ENCODE data around the gene EFHD2.

EFHD2 gene

DNA sequence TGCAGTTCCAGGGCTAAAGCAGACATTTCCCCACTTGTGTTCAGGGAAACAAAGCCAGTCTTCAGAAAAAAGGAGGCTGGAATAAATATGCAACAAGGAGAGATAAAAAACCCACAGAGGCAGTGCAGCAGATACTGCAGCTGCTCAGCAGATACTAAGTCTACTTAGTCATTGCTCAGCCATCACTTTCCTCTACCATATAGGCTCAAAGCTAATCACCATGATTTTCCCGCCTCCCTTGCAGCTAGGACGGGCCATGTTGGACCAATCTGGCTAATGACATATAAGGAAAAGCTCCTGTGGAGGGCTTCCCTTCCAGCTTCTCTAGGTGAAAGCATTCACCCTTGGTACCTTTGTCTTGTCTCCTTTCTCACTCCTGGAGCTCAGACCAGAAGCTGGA is 10.0 kb upstream of the EFHD2 start:
- Mint-ChIP-seq H3K9me3 (peaks cover 4 to 11% of the 10 kb centered on the region in 2 donors), H3K4me1 (no peaks in the 10 kb centered on the region), H3K27me3 (peaks cover under 1 to 9% of the 10 kb centered on the region in 2 donors), H3K4me3 (no peak overlapping the region), H3K36me3 (peaks cover 0 to 3% of the 10 kb centered on the region in 2 donors), H3K27ac (no peak overlapping the region)
- ATAC-seq (replicated peaks), result no peak
- no peak for DNase-seq

- H3K4me1 Mint-ChIP-seq, result no peaks in the 10 kb centered on the region
- H3K4me3 Mint-ChIP-seq, result no peak overlapping the region
- peaks cover 4 to 11% of the 10 kb centered on the region in 2 donors for H3K9me3 Mint-ChIP-seq
- H3K27me3 Mint-ChIP-seq, result peaks cover 0 to 4% of the 10 kb centered on the region in 2 donors
- H3K27ac Mint-ChIP-seq, result no peak overlapping the region
- DNase-seq (no peak), ATAC-seq (replicated peaks) (no peak)
- H3K36me3 Mint-ChIP-seq, result peaks cover 0 to 3% of the 10 kb centered on the region in 2 donors
Measured at GRCh38 chr1:15400627-15401026, 9.1 kb upstream of the EFHD2 start.

DNA sequence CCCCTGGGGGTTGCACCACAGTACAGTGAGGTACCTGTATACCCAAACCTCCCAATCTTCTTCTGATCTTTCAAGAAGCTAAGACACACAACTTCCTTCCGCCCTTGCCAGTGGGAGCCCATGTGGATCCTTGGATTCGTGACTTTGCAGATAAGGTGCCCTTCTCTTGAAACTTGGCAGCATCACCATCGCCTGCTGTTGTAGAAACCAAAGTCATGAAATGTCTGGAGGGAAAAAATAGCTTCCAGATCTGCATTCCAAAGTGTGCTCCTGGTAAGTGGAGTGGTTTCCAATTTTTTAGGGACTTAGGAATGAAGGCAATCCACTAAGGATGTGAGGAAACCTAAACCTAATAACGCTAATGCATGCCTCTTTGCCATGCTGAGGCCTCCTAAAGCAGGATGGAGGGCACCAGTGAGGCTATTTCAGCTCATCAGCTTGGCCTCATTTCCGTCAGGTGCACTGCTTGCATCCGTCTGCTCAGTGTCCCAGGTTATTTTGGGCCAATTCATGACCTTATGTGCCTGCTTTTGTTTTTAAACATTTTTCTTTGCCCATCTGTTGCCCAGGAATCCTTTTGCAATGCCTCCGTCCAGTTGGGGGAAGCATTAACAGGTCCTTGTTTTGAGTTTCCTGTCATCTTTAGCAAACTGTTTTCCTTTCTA is 8.2 kb upstream of the EFHD2 start:
- Mint-ChIP-seq H3K27me3 (peaks cover under 1 to 5% of the 10 kb centered on the region in 2 donors), H3K4me1 (no peaks in the 10 kb centered on the region), H3K4me3 (no peak overlapping the region), H3K36me3 (peaks cover 0 to 3% of the 10 kb centered on the region in 2 donors), H3K27ac (no peak overlapping the region), H3K9me3 (peaks cover 4 to 11% of the 10 kb centered on the region in 2 donors)
- ATAC-seq (replicated peaks), result no peak
- DNase-seq, result no peak

- H3K4me3 Mint-ChIP-seq, result no peak overlapping the region
- peaks cover 0 to 3% of the 10 kb centered on the region in 2 donors for H3K36me3 Mint-ChIP-seq
- no peaks in the 10 kb centered on the region for H3K4me1 Mint-ChIP-seq
Measured at GRCh38 chr1:15402809-15403450, 6.8 kb upstream of the EFHD2 start.

DNA sequence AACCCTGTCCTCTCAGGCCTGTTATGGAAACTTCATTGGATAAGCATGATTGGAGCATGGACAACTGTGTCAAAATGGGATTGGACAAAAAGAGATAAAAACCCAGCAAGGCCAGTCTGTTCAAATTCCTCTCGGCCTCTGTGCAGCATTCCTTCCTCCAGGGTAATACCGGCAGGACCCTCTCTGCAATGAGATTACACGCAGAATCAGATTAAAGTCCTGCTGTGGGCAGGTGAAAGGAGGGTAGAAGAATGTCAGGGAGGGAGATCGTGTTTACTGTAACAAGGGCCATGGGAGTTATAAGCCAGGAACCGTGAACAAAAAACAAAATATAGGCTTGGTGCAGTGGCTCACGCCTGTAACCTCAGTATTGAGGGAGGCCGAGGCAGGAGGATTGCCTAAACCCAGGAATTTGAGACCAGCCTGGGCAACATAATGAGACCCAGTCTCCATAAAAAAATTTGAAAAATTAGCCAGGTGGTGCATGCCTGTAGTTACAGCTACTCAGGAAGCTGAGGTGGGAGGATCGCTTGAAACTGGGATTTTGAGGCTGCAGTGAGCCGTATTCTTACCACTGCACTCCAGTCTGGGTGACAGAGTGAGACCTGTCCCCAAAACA is 5.6 kb upstream of the EFHD2 start:
- Mint-ChIP-seq H3K4me1 (peaks cover 0 to 3% of the 10 kb centered on the region in 2 donors), H3K9me3 (peaks cover 4 to 8% of the 10 kb centered on the region in 2 donors), H3K36me3 (no peaks in the 10 kb centered on the region), H3K27ac (no peak overlapping the region), H3K27me3 (peaks cover 8 to 12% of the 10 kb centered on the region in 2 donors), H3K4me3 (no peak overlapping the region)
- DNase-seq, result no peak
- ATAC-seq (replicated peaks), result no peak

More at GRCh38 chr1:15402809-15403450, 6.8 kb upstream of the EFHD2 start:
- H3K9me3 Mint-ChIP-seq, result peaks cover 4 to 11% of the 10 kb centered on the region in 2 donors
- ATAC-seq (replicated peaks) (no peak), DNase-seq (no peak)
- no peak overlapping the region for H3K27ac Mint-ChIP-seq
- peaks cover 8 to 12% of the 10 kb centered on the region in 2 donors for H3K27me3 Mint-ChIP-seq

GRCh38 chr1:15405106-15405850 is 4.4 kb upstream of the EFHD2 start:
- Mint-ChIP-seq H3K4me3 (no peak overlapping the region), H3K27ac (no peak overlapping the region), H3K9me3 (no peaks in the 10 kb centered on the region), H3K36me3 (no peaks in the 10 kb centered on the region), H3K4me1 (peaks cover 2 to 7% of the 10 kb centered on the region in 2 donors), H3K27me3 (peaks cover 8 to 12% of the 10 kb centered on the region in 2 donors)
- ATAC-seq (replicated peaks), result no peak
- no peak for DNase-seq

GRCh38 chr1:15406614-15407559 is 2.8 kb upstream of the EFHD2 start:
- DNase-seq, result no peak
- ATAC-seq (replicated peaks), result no peak
- Mint-ChIP-seq H3K4me3 (no peak overlapping the region), H3K9me3 (no peaks in the 10 kb centered on the region), H3K27ac (no peak overlapping the region), H3K36me3 (peaks cover 6 to 7% of the 10 kb centered on the region in 2 donors), H3K27me3 (peaks cover 8 to 12% of the 10 kb centered on the region in 2 donors), H3K4me1 (peaks cover 16 to 23% of the 10 kb centered on the region in 2 donors)

- ATAC-seq (replicated peaks) (no peak), DNase-seq (no peak)
- Mint-ChIP-seq H3K4me3 (no peak overlapping the region), H3K4me1 (peaks cover 22 to 30% of the 10 kb centered on the region in 2 donors), H3K27ac (no peak overlapping the region), H3K36me3 (peaks cover 8 to 12% of the 10 kb centered on the region in 2 donors), H3K27me3 (peaks cover 8 to 12% of the 10 kb centered on the region in 2 donors), H3K9me3 (no peaks in the 10 kb centered on the region)
Measured at GRCh38 chr1:15407580-15407979, 2.1 kb upstream of the EFHD2 start.

DNA sequence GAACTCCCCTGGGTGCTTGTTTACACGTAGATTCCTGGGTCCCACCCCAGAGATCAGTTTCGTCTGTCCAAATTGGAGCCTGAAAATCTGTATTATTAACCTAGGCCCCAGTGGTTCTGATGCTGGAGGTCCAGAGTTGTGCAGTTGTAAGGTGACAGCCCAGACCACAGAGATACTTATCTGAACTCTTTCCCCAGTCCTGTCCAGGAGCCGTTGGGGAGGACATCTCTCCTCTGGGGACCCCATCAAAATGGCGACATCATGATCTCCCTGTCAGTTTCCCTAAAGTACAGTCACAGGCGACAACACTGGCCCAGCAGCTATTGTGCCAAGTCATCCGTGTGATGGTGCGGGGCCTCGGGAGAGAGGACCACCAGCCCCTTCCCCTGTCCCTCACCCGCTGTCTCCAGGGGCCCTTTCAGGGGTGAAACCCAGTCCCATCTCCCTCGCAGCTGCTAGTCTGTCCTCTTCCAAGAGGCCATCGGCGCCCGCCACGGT is 749 bp upstream of the EFHD2 start:
- ATAC-seq (replicated peaks) (no peak), DNase-seq (no peak)
- H3K9me3 Mint-ChIP-seq, result no peaks in the 10 kb centered on the region
- H3K27me3 Mint-ChIP-seq, result peaks cover 8 to 12% of the 10 kb centered on the region in 2 donors
- peaks cover 32 to 43% of the 10 kb centered on the region in 2 donors for H3K4me1 Mint-ChIP-seq
- peaks cover 8 to 13% of the 10 kb centered on the region in 2 donors for H3K36me3 Mint-ChIP-seq
- H3K27ac Mint-ChIP-seq, result peak overlapping the region; percentile 91
- H3K4me3 Mint-ChIP-seq, result peak overlapping the region; percentile 90 to 94

GRCh38 chr1:15410223-15410883 is 665 bp downstream of the EFHD2 start:
- DNase-seq (no peak), ATAC-seq (replicated peaks) (peak; percentile 1 to 2)
- H3K4me1 Mint-ChIP-seq, result peaks cover 37 to 57% of the 10 kb centered on the region in 2 donors
- peaks cover 8% of the 10 kb centered on the region in 2 donors for H3K27me3 Mint-ChIP-seq
- H3K9me3 Mint-ChIP-seq, result no peaks in the 10 kb centered on the region
- peak overlapping the region; percentile 94 to 96 for H3K4me3 Mint-ChIP-seq
- H3K27ac Mint-ChIP-seq, result peak overlapping the region; percentile 96
- peaks cover 8 to 20% of the 10 kb centered on the region in 2 donors for H3K36me3 Mint-ChIP-seq

DNA sequence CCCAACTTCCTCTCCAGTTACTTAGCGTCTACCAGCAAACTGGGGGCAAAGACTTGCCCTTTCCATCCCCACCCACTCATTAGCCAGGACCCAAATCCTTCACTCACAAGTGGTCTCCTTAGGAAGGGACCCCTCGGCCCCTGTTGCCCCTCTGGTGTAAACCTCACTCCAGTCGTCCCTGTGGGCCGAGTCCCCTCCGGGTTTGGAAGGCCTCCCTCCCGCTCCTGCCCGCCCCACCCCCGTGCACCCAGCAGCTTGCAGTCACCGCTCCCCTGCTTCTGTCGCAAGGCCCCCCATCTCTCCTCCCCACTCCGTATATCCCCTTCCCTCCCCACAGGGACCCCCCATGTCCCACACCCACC is 1.2 kb downstream of the EFHD2 start:
- Mint-ChIP-seq H3K27ac (peak overlapping the region; percentile 96), H3K4me1 (peaks cover 41 to 63% of the 10 kb centered on the region in 2 donors), H3K4me3 (peak overlapping the region; percentile 94 to 96), H3K36me3 (peaks cover 8 to 21% of the 10 kb centered on the region in 2 donors), H3K27me3 (peaks cover 8% of the 10 kb centered on the region in 2 donors), H3K9me3 (no peaks in the 10 kb centered on the region)
- no peak for ATAC-seq (replicated peaks)
- DNase-seq, result no peak

- H3K27ac Mint-ChIP-seq, result peak overlapping the region; percentile 96
- no peaks in the 10 kb centered on the region for H3K9me3 Mint-ChIP-seq
- peak overlapping the region; percentile 94 to 96 for H3K4me3 Mint-ChIP-seq
- DNase-seq, result peak; percentile 52
- H3K36me3 Mint-ChIP-seq, result peaks cover 8 to 24% of the 10 kb centered on the region in 2 donors
- peaks cover 49 to 71% of the 10 kb centered on the region in 2 donors for H3K4me1 Mint-ChIP-seq
- ATAC-seq (replicated peaks), result peak; percentile 53 to 58
- H3K27me3 Mint-ChIP-seq, result peaks cover 6% of the 10 kb centered on the region in 2 donors
Measured at GRCh38 chr1:15411593-15412137, 2.0 kb downstream of the EFHD2 start.

Measured in stimulated activated naive B cell treated with anti-CD40 and anti-IgM and Interleukin-4, amounts not matched to agents 10 μg/mL and 1 μg/mL and 100 μg/mL, for 72 hours (primary cell).